DMS79 treated with DMSO at 0.1 percent for 48 hours (cell line): Measurements from ENCODE around the gene KLHL9.
A peak's percentile ranks its signal among the peaks of the same experiment; 100 is the strongest.
"Not testable (repeated sequence)": the region's sequence is repeated elsewhere in the genome, so short reads cannot be mapped to it uniquely, and the experiment has no call there.

Experiments
- DNase-seq: peaks from one replicate; lab custom pipeline; 2025; lab: John Stamatoyannopoulos, UW

Gene KLHL9, protein sequence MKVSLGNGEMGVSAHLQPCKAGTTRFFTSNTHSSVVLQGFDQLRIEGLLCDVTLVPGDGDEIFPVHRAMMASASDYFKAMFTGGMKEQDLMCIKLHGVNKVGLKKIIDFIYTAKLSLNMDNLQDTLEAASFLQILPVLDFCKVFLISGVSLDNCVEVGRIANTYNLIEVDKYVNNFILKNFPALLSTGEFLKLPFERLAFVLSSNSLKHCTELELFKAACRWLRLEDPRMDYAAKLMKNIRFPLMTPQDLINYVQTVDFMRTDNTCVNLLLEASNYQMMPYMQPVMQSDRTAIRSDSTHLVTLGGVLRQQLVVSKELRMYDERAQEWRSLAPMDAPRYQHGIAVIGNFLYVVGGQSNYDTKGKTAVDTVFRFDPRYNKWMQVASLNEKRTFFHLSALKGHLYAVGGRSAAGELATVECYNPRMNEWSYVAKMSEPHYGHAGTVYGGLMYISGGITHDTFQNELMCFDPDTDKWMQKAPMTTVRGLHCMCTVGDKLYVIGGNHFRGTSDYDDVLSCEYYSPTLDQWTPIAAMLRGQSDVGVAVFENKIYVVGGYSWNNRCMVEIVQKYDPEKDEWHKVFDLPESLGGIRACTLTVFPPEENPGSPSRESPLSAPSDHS

GRCh38 chr9:21334701-21335632 lies at the start of gene KLHL9:
Gene KLHL9, minus strand, starts transcription at chr9:21335404. Its CDS starts 545 bp downstream, at chr9:21334859.
- DNase-seq: peak; percentile 82

DNA sequence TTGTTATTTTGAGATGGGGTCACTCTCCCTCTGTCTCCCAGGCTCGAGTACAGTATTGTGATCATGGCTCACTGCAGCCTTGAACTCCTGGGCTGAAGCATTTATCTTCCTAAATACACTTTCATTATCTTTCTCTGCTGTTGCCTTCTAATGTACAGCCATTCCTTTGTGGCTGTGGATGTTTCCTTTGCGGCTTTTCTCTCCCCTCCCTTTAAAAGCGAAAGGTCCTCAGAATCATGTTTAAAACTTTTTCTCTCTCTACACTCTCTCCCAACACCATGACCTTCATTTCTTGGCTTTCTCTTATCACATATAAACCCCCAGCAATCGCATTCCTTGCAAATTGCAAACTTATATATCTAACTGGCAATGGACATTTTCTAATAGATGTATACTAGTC lies 48.4 kb upstream of the KLHL9 start:
- no peak for DNase-seq

DNA sequence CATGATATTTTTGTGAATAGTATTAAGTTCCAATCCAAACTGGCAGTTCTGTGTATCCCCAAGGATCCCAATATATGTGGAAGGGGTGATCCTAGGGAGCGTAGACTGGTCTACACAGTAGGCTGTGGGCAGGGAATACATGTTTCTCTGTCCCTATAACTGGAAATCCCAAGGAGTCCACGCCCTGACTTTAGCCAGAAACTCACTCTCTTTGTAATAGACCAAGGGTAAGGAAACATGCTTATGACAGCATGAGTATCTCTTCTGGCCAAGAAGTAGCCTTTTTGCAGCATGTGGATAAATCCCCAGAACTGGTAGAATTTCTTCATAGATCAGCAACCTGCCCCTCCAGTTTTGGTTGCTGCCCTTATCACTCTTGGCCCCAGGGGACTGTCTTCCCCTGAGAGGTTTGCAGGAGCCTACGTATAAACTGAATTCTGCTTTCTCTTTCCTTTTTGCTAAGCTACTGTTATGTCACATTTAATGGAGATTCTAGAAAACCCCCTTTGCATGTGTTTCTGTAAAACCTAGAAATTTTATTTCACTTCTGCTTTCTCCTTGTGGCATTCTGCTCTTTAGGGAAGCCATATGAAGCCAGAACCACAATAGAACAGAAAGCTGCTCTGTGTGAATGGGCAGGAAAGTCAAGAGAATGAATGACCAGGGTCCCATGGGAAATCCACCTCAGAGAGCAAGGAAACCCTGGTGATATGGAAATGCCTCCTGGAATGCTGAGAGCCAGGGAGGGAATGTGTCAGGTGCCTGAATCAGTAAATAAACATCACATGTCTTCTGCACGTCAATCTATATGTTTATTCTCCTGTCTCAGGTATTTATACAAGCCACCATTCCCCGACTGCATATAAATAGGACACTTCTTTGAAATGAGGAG lies 46.5 kb upstream of the KLHL9 start:
- DNase-seq: no peak

DNA sequence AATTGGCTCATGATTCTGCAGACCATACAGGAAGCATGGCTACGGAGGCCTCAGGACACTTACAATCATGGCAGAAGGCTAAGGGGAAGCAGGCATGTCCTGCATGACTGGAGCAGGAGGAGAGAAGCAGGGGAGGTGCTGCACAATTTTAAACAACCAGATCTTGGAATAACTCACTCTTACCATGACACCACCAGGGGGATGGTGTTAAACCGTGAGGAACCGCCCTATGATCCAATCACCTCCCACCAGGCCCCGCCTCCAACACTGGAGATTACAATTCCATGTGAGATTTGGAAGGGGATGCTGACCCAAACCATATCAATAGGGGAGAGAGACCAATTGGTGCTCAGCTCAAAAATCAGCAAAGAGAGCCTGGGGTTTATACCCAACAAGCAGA lies 36.3 kb upstream of the KLHL9 start:
- DNase-seq: not testable (repeated sequence)

DNA sequence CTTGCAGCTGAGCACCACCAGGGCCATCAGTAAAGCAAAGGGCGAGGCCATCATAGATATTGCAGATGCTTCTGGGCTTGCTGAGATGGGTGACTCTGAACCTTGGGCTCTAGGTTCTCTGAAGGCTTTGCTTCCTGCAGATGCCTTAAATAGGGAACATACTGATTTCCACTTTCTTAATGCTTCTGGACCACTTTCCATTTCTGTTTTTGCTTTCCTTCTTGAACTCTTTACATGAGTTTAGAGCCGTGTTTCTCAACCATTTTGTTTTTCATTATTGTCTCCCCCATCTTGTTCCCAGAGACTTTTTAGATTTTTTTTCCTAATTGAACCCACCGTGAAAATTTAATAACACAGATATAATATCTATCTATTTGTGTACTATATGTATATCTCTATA lies 32.8 kb upstream of the KLHL9 start, which contains the start of gene IFNA13:
IFNA13 (minus strand) TSS at position 101 of the 400 bp plus-strand sequence; CDS start at position 54, 47 bp downstream.
- no peak for DNase-seq

GRCh38 chr9:21367169-21367568 lies 32.0 kb upstream of the KLHL9 start:
- not testable (repeated sequence) for DNase-seq

- no peak for DNase-seq
Observed at GRCh38 chr9:21362287-21362686, 27.1 kb upstream of the KLHL9 start.

- no peak for DNase-seq
Observed at GRCh38 chr9:21357479-21358460, 22.6 kb upstream of the KLHL9 start.

DNA sequence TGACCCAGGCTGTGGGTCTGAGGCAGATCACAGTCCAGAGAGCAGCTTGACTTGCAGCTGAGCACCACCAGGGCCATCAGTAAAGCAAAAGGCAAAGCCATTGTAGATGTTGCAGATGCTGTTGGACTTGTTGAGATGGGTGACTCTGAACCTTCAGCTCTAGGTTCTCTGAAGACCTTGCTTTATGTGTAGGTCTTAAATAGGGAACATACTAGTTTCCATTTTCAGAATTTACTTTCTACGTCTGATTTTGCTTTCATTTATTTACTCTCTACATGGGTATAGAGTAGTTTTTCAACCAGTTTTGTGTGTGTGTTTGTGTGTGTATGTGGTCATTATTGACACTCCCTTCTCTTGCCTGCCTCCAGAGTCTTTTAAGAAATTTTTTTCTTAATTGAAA lies 15.6 kb upstream of the KLHL9 start, which contains the start of gene IFNA6:
IFNA6 (minus strand) TSS at position 101 of the 400 bp plus-strand sequence; CDS start at position 101, 0 bp downstream.
- no peak for DNase-seq

DNA sequence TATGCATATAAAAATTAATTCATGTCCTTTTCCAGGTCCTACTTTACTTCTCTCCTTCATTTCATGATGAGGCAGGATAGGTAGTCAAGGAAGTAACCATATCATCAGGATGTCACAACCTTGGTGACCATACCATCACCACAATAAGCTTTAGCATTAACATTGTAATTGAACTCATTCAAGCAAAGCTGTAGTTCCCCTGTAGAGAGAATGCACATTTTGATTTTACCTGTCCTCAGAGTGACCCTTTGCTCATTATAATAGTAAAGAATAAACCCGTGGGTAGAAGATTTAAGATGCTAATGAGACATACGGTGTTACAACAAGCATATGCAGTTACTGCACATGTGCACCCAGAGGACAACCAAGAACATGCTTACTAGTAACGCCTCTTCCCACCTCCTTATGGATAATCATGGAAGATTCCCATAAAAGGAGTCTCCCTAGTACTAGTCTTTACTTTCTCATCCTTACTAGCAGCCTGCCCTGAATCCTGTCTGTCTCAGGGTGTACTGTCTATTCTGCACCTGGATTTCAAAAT lies 13.3 kb upstream of the KLHL9 start:
- no peak for DNase-seq

DNA sequence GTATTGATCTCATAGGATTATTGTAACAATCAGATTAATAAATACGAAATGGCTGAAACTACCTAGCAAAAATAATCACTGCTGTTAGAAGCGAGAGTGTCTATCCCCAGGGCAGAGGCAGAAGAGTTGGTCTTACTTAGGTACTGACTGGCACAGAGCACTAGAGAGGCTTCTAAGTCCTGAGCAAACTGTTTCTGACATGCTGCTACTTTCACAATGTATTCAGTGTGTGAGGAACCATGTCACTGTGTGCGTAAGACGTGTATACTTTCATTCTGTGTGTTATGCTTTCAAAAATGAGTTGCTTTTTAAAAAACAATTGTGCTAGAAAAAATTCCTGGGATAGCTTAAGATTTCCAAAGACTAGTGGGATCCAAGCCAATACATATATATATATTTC lies 5.5 kb upstream of the KLHL9 start:
- DNase-seq: no peak

DNA sequence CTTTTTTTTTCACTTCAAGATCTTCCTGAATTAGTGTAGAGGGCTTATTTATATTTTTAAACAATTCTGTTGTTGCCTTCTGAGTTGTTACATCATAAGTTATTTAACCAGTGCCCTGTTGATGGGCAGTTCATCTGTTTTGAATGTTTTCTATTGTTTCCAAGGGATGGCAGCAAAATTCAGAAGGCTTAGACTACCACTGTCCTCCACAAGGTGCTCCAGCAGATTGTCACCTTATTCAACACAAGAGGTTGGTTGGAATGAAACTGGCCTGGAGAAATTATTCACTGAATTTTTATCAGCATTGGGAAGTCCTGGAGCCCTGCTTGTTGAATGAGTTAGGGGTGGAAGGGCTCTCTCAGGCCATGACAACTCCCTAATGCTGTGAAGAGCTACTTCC lies 1.3 kb upstream of the KLHL9 start:
- DNase-seq: no peak

- no peak for DNase-seq
Observed at GRCh38 chr9:21333226-21333625, 2.0 kb downstream of the KLHL9 start.

DNA sequence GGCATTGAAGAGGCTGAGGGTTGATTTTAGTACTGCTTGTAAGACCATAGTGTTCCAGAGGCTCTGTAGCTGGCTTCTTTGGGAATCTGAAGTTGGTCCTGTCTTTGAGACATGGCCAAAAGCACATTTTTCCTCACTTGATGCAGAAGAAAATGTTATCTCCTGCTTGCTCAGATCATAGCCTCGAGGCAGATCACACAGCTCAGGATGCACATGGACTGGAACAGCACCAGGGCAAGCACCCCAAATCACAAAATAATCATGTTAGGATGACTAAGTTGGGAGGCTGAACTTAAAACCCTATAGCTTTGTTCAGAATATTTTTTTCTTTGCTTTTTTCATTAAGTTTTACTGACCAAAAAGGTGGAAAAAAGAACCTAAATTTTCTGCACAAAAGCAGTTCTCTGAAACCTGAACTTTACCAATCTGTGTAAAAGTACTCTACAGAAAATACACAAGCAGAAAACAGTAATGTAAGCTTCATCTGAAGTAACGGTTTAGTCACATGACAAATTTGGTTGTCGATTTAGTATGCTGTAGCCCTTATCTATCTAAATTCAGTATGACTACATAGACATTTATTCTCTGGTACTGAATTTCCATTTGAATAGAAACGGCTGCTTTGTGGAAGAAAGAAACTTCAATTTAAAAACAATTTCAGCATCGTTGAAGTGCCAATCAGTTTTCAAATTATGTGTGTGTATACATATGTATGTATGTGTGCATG lies 3.4 kb downstream of the KLHL9 start:
- no peak for DNase-seq

DNA sequence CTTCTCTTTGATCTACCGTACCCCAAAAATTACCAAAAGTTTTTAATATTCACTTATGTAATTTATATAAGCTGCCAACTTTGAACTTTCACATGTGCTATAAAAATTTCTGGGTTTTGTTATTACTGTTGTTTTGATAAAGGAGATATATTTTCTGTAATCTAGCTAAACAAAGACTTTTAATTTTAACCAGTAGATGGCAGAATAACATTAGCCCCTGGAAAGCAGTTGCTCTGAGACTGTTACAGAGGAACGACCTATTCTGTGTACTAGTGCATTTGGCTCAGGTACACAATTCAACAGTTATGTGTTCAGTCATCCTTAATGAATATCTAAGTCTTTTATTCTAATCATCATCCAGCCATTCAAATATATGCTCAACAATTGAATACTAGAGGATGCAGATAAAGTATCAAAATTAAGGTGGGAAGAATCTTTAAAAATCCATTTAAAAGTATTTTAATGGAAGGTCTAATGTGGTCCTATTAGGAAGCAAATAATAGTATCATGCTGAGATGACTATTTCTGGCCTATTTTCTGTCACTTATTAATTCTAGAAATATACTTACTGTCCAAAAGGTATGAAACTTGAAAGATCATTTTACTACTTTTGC lies 8.6 kb downstream of the KLHL9 start:
- peak; percentile 61 for DNase-seq

DNA sequence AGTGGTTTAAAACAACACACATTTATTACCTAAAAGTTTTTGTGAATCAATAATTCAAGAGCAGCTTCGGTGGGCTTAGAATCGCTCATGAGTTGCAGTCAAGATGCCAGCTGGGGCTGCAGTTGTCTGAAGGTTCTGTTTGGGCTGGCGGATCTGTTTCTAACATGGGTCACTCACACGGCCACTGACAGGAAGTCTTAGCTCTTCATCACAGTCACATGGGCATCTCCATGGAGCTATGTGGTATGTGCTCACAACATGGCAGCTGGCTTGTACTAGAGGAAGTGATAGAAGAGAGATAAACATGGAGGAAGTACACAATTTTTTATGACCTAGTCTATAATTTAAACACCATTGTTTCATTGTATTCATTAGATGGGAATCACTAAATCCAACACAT lies 11.2 kb downstream of the KLHL9 start:
- no peak for DNase-seq

DNA sequence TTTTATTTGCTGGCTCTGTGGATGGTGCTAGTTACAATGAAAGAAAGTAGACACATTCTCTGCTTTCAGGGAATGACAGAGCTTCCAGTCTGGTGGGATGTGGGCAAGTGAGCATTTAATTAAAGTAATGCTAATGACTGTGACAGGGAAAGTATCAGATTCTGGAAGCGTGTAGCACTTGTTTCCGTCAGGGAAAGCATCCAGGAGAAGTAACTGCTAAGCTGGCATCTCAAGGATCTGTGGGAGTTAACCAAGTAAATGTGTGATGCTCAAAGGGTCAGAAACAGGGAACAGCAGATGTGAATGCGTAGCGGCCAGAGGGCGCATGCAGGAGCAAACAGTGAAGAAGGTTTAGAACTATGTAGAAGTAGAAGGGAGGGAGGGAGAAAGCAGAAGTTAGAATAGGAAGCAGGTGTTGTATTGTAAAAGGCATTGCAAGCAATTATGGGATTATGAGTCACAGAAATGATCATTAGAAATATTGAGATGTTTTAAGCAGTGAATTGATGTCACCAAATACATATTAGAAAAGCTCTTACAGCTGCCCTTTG lies 12.2 kb downstream of the KLHL9 start:
- DNase-seq: no peak

DNA sequence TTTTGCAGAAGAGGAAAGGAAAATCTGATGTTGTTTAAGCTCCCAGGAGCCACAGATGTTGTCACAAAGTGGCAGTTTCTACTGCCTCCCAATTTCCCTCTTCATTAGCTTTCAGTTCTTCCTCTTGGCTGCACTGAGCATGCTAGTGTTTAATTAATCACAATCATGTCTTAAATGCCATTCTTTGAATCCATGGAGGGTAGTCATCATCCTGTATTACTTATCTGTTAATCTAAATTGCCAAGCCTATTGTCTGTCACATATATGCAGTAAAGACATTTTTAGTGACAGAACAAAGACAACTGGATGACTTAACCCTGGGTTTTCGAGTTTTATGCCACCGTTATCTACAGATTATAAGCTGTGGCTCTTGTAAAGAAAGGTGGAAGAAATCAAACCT lies 14.7 kb downstream of the KLHL9 start:
- no peak for DNase-seq
